GM21825 (cell line): Measurements from ENCODE around the gene LCMT1.
"Not testable (repeated sequence)": the region's sequence is repeated elsewhere in the genome, so short reads cannot be mapped to it uniquely, and the experiment has no call there.

ENCODE experiments used
- ATAC-seq: cut with Tn5 transposase; IDR thresholded peaks from one replicate; pipeline ENCODE4 v1.9.1; 2021; ENCODE audit warnings: mild to moderate bottlenecking, moderate library complexity; ENCODE audit not compliant: unreplicated experiment

LCMT1 gene

DNA sequence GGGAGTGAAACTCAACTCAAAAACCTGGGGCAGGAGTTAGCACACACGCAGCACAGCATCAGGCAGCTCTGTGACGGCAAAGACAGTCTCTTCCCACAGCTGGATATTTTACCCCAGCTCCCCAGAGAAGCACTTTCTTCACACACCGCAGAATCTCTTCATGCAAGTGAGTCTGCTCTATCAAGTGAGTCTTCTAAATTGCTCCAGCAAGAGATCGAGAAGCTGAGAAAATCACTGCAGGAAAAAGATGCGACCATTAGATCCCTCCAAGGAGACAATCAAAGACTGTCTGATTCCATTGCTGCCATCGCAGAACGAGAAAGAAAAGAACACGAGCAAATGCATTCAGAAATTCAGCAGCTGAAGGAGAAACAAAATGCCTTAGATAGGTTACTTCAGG is 16.9 kb upstream of the LCMT1 start:
- no peak for ATAC-seq

DNA sequence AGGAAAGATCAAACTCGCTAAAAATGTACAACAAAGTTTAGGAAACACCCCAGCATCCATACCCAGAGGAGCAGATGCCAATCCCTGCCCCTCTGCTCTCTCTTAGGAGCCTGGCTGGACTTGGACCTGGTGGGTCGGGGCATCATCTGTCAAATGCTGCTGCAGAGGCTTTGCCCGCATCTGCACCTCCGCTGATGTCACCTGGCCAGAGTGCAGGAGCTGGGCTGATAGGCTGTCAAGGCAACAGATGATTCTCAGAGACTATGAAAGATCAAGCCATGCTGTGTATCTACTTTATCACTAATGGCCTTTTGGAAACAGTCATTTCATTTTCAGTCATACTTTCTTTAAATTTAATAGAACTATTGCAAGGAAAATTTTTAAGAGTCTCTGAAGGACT is 15.9 kb upstream of the LCMT1 start:
- ATAC-seq: no peak

DNA sequence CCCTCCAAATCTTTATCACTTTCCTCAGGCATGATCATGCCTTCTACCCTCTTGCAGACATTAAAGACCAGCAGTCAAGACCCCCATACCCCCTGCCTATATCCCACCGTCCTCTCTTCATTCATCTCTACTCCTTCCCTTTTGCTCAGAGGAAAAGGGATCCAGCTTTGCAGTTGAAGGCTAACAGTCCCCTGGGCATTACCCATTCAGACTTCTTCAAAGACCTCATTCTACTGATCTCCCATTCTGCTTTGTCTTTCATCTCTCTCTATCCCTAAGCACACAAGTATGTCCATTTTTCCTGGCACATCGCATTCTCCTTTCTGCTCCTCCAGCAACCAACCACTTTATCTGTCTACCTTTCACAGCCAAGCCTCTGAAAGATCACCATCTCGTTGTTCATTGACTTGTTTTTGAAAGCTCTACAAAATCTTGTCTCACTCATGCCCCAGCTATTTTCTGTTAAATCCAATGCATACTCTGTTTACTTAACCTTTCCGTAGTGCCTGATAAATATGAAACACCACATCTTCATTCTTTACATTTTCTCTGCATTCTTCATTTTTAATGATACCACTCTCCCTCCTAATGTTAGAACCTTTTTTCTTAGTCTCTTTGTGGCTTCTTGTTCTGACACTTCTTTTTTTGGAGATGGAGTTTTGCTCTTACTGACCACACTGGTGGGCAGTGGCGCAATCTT is 14.1 kb upstream of the LCMT1 start:
- ATAC-seq: no peak

DNA sequence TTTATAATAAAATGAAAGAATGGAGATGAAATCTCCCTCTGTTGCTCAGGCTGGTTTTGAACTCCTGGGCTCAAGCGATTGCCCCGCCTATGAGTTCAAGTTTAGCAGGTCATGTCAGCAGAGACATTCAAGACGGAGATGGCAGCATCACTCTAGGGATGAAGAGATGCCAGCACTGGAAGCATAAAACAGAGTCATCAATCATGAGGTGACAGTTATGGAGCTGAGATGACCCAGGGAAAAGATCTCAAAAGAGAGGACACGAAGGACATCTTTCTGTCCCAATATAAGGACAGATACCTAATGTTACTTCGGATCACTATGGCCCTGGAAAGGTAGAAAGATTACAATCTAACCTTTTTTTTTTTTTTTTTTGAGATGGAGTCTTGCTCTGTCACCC is 11.0 kb upstream of the LCMT1 start:
- no peak for ATAC-seq

DNA sequence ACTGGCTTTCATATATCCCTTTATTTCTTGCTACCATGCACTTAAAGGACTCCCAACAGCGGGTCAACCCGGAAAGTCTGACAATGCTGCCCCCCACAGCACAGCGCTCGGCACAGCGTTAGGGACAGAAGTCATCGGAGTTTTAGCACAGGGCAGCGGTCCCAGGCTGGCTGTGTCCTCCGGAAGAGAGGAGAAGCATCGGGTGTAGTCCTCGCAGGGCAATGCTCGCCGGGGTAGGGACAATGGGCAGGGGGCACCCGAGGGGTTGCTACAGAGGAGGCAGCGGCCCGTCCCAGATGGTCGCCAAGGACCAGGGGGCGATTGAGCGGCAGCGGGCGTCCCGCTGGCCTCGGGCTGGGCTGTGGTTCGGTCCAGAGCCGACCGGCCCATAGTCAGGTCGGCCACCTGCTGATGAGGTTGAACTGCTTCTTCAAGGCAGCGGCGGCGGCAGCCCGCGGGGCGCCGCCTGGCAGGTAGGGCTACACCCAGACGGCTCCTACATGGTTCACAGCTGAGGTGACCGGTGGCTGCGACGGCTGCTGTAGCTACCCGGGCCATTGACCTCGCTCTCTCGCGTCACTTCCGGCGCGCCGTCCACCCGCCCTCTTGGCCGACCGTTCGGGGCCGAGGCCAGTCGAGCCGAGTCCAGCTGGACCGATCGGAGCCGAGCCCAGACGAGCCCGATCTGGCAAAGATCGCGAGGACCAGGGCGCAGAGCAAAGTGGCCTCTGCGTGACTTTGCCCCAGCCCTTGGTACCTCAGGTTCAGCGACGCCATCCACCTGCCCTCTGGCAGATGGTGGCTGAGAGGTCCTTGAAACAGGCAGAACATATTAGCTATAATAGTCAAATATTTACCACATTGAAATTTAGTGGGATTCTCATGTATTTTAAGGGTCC is 4.7 kb upstream of the LCMT1 start:
- peak; percentile 42 for ATAC-seq

DNA sequence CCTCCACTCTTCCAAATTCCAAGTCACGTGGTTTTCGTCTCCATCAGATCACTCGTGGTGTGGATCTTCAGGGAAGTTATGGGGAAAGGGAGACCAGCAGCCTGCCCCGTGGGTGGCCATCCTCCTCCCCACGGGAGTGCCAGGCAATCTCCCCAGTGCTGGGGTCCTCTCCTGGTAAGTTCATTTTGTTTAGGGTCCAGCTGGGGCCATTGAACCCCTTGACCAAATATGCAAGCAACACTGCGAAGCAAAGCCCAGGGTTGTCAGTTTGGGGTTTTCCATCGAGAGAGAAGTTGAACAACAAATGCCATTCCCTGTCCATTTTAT is 4.1 kb upstream of the LCMT1 start:
- ATAC-seq: no peak

DNA sequence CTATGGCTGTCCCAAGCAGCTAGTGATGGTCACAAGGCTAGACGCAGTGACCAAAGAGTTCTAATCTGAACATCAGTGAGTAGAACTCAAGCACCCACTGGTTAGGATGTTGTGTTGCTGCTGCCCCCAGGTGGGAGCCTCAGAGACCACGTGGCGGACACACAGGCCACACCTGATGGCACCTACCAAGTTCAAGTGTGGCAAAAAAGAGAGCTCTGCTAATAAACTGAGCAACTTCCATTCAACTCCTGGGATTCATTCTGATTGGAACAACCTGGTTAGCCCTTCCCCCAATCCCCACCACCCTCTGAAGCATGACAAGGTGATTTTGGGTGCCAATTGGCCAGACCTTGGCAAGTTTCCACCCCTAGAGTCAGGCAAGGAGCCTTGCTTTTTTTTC is 3.5 kb upstream of the LCMT1 start:
- ATAC-seq: no peak

DNA sequence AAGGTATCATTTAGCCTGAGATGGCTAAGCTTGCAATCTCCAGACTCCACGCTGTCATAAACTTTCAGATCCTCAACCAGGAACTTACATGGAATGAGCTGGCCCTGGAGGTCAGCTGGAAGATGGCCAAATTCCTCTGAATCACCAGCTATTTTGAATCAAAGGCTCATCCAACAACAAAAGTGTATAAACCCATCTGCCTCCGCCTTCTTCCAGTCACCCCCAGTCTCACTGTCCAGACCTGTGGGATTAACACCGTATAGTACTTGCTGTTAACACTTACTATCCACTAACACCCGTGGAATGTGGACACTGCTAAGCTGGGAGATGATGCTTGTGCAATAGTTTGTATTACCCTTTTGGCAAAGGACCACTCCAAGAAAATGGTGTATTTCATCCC is 1.9 kb upstream of the LCMT1 start:
- ATAC-seq: no peak

DNA sequence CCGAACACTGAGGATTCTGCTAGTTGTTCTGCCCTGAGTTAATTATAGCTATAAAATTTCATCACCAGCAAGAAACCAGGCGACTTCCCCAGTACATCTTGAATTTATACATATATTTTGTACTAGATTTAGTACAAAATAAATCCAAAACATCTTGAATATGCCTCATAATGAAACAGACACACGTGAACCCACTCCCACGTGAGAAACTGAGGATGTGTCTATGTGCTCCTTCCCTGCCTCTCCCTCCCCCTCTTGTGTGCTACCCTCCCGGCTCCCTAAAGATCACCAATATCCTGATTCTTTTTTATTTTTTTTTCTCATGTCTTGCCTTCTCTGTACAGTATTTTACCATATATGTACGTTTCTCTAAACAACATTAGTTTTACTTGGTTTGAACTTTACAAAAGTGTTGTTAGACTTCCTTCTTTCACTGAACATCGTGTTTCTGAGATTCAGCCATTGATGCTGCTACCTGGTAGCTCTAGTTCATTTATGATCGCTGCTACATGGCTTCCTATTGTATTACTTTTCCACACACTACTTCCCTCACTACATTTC is 1.1 kb upstream of the LCMT1 start:
- no peak for ATAC-seq

DNA sequence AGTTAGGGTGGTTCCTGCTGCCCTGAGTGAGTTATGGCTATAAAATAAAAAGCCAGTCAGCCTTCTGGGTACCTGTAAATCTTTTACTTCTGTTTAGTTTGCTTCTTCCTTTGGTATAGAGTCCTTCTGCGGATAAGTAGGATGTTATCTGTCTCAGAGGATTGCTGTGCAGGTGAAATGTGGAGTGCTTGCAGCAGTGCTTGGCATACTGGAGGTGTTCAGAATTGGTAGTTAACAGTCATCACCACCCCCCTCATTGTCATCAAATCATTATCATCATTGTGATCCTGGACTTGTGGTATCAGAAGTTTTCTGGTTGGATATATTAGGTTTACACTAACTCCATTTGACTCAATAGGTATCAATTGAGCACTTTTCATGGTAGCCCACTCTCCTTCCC is 2.6 kb downstream of the LCMT1 start:
- no peak for ATAC-seq

DNA sequence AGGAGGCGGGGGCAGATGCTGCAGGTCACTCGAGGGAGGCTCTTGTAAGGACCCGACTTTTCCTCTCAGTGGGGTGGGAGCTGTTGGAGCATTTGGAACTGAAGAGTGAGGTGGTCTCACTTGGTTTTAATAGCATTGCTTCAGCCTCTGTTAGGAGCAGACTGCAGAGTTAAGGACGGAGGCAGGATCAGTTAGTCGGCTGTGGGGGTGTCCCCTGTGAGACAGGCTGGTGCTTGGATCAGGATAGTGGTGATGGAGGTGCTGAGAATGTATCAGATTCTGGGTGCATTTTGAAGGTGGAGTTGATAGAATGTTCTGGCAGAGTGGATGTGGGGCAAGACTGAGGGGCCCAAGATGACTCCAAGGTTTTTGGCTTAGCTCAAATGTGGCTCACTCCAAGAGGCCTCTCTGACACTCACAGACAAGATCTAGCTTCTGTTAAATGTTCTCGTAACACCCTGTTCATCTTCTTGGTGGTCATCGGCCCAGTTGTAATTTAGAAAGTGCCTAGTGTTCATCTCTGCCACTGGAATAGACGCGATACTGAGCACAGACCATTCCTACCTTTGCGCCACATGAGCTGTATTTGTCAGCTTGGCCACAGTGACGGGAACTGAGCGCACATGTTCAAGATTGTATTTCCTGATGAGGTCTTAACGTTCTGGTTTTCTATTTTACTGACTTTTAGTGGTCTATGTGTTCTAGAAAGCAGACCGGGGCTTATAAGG is 7.5 kb downstream of the LCMT1 start:
- ATAC-seq: no peak

DNA sequence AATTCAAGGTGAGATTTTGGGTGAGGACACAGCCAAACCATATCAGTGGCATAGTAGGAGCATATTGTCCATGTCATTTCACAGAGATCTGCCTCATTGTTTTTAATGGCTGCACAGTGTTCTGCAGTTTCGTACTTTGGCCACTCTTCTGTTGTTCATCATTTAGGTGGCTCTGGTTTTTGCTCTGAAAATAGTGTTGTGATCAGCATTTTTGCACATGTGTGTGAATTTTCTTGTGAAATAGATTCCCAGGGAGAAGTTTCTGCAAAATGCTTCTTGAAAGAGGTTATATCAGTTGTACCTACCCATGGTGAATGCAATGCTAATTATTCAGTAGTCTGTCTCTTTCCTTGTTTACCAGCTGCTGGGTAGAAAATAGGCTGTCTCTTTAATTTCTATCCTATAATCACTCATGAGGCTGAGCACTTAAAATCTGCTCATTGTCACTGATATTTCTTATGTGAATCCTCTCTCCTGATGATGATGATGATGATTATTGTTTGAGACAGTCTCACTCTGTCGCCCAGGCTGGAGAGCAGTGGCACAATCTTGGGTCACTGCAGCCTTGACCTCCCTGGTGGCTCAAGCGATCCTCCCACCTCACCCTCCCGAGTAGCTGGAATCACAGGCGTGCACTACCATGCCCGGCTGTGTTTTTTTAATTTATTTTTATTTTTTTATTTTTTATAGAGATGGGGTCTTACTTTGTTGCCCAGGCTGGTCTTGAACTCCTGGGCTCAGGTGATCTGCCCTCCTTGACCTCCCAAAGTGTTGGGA is 10.5 kb downstream of the LCMT1 start:
- ATAC-seq: no peak

DNA sequence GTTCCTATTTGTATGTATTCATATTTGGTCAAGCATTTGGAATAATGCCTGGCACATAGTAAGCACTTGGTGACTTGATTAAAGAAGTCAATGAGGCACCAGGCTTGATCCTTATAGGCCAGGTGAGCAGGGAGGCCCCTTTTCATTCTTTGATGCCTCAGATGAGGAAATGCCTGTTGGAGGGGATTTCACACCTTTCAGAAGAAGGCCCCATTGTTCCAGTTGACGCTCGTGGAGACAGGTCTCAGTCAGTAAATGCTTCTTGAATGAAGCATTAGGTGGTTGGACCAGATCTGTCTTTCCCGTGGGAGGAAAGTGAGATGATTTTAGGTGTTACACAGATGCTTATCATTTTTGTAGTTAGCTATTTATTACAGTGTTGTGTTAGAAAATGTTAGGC is 13.0 kb downstream of the LCMT1 start:
- ATAC-seq: no peak

DNA sequence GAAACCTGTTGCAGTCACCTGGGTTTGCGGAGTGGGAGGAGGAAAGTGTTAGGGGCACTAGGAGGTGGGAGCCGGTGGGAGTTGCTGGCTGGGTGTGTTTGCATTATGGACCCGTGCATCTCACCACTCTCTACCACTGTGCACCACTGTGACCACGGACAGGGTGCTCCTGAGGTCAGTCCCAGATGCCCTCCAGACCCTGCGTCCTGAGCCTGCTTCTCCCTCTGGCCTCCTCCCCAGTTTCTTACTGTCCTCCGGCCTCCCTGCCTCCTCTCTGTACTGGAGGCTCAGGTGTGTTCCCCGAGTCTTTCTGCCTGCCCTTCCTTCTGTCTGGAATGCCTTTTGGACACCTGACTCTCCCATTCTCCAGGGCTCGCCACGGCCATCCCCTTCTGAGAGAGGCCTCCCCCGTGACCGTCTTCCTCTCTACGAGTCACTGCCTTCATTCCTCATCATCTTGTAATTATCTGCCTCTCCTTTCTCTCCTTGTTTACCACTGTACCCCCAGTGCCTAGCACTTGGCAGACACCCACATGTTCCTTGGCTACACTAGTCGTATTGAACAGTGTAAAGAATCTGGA is 14.6 kb downstream of the LCMT1 start:
- ATAC-seq: not testable (repeated sequence)

DNA sequence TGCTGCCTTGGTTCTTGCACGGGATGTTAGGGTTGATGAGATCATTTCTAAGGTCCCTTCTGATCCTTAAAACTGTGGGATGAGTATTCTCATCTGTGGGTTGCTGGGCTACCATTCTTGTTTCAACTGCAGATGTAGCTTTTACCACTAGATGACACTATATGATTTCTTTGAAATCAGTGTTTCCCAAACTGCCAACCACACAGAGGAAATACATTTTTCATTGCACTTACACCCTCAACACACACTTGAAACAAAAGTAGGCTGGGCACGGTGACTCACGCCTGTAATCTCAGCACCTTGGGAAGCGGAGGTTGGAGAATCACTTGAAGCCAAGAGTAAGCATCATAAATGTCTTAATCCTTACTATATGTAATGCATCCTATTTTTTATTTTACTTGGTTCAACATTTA is 15.3 kb downstream of the LCMT1 start:
- ATAC-seq: no peak

DNA sequence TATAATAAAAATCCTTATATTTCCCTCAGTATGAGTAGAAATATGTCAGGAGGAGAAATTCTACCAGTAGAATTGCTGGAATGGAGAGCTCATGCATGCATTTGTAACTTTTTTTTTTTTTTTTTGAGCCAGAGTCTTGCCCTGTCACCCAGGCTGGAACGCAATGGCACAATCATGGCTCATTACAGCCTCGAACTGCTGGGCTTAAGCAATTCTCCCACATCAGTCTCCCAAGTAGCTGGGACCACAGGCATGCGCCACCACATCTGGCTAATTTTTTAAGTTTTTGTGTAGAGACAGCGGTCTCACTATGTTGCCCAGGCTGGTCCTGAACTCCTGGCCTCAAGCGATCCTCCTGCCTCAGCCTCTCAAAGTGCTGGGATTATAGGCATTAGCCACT is 21.2 kb downstream of the LCMT1 start:
- ATAC-seq: not testable (repeated sequence)

DNA sequence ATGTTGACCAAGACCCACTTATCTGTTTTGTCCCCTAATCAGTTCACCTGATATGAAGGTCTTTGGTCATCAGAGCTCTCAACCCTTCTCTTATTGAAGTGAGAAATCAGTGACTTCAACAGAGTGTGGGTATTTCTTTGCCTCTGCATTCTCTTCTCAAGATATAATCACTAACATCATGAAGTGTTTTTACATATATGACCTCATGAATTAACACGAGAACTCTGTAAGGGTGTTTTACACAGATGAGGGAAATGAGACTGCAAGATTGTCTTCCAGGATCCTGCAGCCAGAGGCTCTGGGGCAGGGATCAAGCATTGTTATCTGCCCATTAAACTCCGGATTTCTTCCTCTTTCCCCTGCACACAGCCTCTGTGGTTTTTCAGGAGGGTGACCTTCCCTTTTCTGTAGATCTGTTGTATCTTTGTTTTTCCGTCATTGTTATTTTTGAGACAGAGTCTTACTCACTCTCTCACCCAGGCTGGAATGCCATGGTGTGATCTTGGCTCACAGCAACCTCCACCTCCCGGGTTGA is 22.7 kb downstream of the LCMT1 start:
- ATAC-seq: no peak

DNA sequence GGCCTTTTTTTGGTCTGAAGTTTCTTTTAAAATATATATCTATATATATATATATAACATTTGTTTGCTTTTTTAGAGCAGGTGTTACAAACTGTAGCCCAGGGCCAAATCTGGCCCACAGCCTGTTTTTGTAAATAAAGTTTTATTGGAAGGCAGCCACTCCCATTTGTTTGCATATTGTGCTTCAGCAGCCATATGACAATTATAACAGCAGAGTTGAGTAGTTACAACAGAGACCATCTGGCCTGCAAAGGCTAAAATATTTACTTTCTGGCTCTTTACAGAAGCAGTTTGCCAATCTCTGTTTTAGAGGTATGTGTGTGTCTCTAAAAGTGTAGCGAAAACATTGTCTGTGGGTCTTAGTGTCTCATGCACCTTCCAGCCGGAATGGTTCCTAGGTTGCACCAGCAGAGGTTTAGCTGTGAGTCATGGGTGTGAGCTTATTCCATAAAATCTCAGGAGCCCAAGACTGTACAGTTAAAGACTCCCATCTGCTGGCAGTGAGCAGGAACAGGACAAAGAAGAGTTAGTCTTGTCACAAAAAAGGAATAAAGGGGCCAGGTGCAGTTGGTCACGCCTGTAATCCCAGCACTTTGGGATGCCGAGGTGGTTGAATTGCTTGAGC is 23.8 kb downstream of the LCMT1 start:
- no peak for ATAC-seq

DNA sequence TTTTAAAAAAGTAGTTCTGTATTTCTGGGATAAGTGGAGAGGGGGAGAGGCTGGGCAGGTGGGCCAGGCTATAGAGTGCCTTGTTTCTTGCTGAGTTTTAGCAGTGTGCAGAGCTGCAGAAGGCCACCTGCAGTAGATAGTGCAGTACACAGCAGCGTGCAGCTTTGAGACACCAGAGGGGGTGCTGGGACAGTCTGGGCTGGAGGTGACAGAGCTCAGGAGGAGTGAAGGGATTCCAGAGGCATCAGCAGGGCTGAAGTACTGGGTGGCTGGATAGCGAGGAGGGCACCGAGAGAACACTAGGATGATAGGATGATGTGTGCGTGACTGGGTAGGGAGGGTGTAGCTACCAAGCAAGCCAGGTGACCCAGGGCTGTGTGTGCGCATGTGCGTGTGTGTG is 26.6 kb downstream of the LCMT1 start:
- ATAC-seq: no peak

DNA sequence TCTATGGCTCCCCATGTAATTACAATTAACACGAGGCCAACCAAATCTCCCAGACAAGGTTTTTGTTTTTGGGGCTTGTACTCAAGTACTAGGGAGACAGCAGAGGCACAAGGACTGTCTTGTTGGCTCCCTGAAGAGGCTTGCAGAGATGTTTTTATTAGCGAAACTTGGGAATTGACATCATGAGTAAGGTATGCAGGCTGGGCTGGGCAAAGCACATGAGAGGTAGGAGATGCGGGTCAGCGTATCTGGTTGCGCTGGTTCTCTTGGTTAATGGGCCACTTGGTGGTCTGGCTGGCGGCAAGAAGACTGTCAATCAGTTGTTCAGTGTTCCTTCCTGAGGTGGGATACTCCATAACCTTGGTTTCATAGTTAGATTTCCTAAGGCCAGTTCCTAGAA is 28.9 kb downstream of the LCMT1 start:
- ATAC-seq: no peak
